Measurements from ENCODE around the gene UCN2.

The UCN2 gene

DNA sequence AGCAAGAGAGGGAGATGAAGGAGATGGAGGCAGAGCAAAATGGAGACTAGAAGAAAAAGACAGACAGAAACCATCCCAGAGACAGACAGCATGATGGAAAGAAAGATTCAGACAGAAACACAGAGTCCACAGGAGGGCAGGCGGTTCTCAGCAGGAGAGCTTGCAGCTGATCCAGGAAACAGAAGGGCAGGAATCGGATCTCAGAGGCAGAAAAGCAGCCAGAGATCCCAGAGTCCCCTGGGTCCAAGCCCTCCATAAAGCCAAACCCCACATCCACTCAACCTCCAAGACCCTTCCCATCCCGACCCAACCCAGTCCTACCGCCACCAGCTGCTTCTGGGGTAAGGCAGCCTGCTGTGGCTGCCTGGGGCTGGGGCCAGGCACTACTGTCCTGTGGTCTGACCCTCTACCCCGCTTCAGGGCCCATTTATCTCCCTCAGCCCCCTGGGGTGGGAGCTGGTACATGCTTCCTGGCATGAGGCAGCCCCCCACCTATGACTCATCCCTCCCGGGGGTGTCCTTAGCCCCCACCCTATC, at the start of gene UCN2:
TSS of gene UCN2 (minus strand) at position 400 of the 537 bp plus-strand sequence. CDS start 657 bp downstream, outside the sequence.
- H3K27ac ChIP-seq: peak within 1 kb of the TSS; percentile 61
- DNase-seq (ENCODE audit: low read depth, low spot score): no peak

DNA sequence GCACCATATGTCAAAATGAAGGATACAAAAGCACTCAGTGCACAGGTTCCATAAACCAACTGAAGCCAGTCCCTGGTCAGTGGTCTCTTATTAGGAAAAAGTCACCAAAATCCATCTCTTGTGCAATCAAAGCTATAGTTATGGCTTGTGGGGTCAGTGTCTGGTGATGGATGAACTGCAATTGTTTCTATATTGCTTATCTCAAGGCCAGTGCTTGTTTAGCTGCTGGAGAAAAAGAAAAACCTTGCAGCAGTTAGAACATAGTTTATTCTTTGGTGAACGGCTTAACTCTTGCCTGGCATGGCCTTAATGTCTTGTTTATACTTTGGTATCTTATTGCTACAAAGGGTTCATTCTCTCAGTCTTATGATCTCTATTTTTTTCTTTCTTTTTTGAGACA, 48.7 kb upstream of the UCN2 start:
- H3K27ac ChIP-seq: no peak overlapping the region
- no peak for DNase-seq (ENCODE audit: low read depth, low spot score)

- peak; percentile 55 for DNase-seq (ENCODE audit: low read depth, low spot score)
- peak within 1 kb of the TSS; percentile 49 for H3K27ac ChIP-seq
These were observed 45.8 kb upstream of the UCN2 start, which contains the start of gene UQCRC1 for GRCh38 chr3:48609088-48610005. Gene UQCRC1, minus strand, starts transcription at chr3:48609646. Its CDS starts 26 bp downstream, at chr3:48609620.

GRCh38 chr3:48607519-48607918, 43.9 kb upstream of the UCN2 start:
- DNase-seq (ENCODE audit: low read depth, low spot score): no peak
- no peak overlapping the region for H3K27ac ChIP-seq

DNA sequence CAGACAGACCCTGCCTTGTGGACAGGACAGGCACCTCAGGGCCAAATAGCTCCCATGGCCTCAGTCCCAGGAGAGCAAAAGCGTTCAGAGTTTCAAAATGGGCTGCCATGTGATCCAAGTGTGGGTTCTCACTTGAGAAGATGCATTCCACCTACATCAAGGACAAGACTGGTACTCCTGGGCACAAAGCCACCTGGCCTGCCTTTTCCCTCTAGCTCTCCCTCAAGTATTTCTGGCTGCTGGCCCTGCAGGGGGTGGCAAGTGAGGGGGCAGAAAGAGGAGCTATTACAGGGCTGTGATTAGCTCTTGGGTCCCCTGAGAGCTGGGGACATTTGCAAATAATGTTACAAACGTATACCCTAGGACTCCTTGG, 38.0 kb upstream of the UCN2 start:
- DNase-seq (ENCODE audit: low read depth, low spot score): no peak
- no peak overlapping the region for H3K27ac ChIP-seq

DNA sequence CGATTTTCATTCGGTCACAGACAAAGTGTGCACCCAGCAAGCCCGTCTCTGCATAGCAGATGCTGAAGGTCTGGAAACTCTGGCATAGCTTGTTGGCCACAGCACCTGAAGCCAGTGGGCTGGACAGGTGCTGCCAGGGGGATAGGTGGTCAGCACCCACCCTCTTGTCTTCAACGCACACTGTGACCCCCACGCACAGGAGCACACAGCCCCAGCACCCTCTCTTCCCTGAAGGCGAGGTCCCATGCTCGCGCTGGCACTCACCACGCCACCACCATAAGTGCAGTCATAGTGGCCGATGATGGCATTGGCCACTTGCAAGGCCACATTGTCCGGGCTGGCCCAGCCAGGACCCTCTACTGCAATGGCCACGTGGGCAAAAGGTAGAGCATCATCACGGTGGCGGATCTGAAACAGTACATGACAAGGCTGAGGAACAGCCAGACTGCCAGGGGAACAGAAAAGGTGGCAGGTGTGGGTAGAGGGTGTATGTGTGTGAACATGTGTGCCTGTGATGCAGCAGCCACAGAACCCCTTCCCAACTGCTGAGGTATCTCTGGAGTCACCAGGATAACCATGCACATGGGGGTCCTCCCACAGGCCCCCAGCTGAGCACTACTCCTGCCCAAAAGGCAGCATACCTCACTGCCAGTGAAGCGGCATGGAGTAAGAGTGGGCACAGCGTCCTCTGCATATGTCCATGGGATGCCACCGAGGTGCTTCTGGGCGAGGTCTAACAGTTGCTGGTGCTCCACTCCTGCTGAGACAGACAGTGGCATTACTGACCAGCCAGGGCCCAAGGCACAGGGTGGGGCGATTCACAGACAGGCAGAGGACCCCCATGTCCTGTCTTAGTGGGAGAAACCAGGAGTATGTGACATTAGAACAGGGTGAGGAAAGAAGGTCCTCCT, 37.4 kb upstream of the UCN2 start:
- no peak for DNase-seq (ENCODE audit: low read depth, low spot score)
- H3K27ac ChIP-seq: peak overlapping the region; percentile 98

DNA sequence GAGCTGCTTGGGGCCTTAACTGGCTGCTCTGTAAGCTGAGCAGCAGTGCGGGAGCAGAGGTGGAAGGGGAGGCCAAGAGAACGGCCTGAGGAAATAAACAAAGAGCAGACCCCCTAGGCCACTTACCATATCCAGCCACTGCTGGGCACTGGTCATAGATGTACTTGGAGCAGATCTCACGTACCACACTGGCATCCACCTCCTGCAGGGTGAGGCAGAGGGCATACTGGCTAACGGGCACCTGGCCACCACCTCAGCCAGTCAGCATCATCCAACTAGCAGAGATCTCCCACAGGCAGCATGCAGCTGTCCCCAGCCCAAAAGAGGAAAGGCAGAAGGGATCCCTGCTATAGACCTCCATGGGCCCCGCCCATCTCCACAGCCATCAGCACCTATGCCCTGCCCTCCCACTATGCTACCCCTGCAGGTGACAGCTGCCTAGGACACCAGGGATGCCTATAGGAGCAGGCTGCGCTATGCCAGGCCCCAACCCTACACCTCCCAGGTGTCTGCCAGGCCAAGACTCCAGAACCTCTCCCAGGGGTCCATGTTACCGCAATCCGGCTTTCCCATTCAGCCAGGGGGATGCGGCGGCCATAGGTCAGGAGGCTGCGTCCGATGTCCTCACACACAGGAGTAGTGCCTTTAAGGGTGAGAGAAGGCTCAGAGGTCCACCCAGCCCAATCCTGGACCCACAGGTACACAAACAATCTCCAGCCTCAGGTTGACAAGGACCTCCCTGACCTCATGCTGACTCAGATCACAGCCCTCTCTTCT, 36.1 kb upstream of the UCN2 start:
- H3K27ac ChIP-seq: peak overlapping the region; percentile 98
- DNase-seq (ENCODE audit: low read depth, low spot score): no peak

GRCh38 chr3:48599077-48599501, 35.5 kb upstream of the UCN2 start:
- DNase-seq (ENCODE audit: low read depth, low spot score): peak; percentile 94
- peak overlapping the region; percentile 98 for H3K27ac ChIP-seq

DNA sequence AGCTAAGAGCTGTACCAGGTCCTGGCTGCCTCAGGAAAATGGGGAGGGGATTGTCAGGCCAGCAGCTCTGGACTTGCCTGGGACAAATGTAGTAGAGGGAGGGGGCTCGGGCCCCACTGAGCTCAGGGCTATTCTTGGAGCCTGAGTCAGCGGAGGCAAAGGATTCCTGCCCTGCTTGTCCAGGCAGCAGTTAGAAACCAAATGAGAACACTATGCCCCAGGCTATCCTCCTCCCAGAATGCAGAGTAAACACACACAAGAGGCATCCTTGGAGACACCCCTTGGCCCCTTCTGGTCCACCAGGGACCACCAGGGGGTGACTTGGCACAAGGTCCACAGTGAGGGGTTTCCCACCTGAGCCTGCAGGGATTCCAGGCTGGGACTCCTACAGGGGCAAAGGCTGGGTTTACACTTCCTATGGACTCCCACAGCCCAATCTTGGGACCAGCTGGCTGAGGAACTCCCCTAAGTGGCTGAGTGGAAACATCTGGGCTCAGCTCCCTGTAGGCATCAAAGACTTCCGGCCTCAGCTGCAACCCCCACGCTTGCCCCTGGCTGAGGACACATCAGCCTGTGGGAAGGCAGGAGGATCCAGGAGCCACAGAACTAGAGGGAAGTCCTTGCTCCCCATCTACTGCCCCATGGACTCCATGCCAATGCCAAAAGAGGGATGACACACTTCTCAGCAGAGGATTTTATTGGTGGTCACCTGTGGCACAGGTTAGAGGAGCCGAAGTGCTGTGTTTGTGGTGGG, 34.9 kb upstream of the UCN2 start:
- peak; percentile 92 for DNase-seq (ENCODE audit: low read depth, low spot score)
- H3K27ac ChIP-seq: peak overlapping the region; percentile 98

GRCh38 chr3:48597408-48597800, 33.8 kb upstream of the UCN2 start:
- DNase-seq (ENCODE audit: low read depth, low spot score): no peak
- peak overlapping the region; percentile 98 for H3K27ac ChIP-seq

DNA sequence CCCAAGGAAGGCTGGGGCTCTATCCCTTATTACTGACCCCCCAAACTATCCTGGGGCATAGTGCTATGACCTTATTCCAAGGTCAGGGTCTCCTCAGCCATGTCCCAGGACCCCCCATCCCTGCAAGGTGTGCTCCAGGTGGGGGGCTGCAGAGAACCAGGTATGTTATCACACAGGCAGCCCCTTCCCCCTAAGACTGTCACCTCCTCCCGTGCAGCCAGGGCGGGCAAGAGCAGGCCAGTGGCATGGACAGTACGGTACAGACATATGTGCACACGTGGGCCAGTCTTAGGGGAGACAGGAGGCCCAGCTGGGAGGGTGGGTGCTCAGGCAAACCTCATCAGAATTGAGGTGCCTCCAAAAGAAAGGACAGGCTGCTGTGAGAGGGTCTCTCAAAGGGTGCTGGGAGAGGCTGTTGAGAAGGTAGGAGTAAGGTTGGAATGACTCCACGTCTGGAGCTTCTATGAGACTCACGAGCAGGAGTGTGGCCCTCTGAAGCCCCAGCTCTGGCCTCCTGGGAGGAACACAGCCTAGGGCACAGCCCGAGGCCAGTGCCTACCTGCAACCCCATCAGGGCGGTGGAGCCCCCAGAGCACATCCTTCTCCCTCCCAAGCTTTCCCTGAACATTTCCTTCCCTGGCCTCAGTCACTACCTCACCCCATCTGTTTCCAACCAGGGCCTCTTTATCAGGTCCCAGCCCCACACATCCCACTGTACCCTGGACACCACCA, 33.3 kb upstream of the UCN2 start:
- DNase-seq (ENCODE audit: low read depth, low spot score): no peak

DNA sequence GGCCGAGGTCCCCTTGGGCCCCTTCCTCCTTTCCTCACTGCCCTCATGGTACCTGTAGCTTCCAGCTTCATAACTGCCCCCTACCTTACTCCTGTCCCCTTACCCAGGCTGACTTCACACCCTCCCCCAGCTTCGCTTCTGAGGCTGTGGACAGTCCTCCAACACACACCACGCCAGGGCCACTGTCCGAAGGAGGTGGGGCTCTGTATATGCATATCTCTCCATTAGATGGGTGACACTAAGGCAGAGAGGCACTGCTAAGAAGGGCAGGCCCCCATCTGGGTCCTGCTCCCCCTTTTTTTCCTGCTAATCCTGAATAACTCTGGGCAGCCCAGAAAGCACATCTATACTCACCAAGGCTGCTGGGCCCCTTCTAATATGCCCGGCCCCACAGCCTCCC, 32.6 kb upstream of the UCN2 start:
- peak overlapping the region; percentile 98 for H3K27ac ChIP-seq
- DNase-seq (ENCODE audit: low read depth, low spot score): no peak

More for the DNA sequence above, 33.3 kb upstream of the UCN2 start:
- peak overlapping the region; percentile 98 for H3K27ac ChIP-seq

- peak; percentile 72 for DNase-seq (ENCODE audit: low read depth, low spot score)
- H3K27ac ChIP-seq: peak overlapping the region; percentile 98
These were observed 32.0 kb upstream of the UCN2 start for GRCh38 chr3:48595526-48596121.

DNA sequence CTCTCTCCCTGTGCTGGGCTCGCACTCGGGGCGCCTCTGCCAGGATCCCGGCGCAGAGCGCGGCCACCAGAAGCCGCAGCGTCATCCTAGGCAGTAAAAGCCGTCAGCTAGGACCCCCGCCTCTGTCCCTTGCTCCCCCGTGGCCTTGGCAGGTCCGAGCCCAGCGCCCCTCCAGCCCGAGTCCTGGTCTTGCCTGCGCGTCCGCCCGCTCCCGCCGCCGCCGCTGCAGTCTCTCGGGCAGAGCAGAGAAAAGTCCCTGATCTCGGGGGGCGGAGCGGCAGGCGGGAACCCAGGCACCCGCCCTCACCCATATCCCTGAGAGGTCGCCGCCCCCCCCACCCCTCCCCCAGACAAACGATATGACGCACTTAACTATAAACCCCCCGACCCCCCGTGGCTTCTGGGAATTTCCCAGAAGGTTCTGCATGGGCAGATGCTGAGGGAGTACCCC, 31.5 kb upstream of the UCN2 start, which contains the start of gene COL7A1:
TSS of gene COL7A1 (minus strand) at position 255 of the 451 bp plus-strand sequence. CDS start at position 85, 170 bp downstream.
- H3K27ac ChIP-seq: peak within 1 kb of the TSS; percentile 98
- DNase-seq (ENCODE audit: low read depth, low spot score): no peak

- DNase-seq (ENCODE audit: low read depth, low spot score): no peak
- H3K27ac ChIP-seq: peak overlapping the region; percentile 98
These were observed 31.0 kb upstream of the UCN2 start for GRCh38 chr3:48594417-48595049.

GRCh38 chr3:48593337-48593736, 29.8 kb upstream of the UCN2 start:
- no peak overlapping the region for H3K27ac ChIP-seq
- no peak for DNase-seq (ENCODE audit: low read depth, low spot score)

DNA sequence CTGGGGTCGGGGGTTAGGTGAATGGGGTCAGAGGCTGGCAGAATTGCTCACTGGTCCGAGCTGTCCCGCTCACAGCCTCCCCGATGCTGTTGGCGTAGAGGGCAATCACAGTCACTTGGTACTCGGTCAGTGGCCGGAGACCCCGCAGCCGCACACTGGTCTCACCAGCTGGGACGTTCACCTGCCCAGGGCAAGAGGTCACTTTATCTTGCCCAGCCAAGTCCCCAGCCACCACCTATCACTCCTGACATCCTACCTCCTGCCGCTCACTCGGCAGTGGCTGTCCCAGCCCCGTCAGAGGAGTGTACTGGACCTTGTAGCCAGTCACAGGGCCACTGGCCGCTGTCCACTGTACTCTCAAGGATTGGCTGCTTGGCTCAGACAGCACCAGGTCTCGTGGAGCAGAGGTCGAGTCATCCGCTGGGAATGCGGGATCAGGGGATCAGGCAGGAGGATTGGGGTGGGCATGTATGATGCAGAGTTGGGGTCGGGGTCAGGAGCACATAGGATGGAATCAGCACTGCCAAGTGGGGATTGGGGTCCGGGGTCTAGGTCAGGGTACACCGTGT, 29.0 kb upstream of the UCN2 start:
- no peak overlapping the region for H3K27ac ChIP-seq
- DNase-seq (ENCODE audit: low read depth, low spot score): no peak
